Osteoblast (primary cell): ENCODE data around the gene RTCA. TPM values are rescaled to one million over a fixed set of nuclear protein-coding genes. Genes with fewer than 3 reads are reported as not detected.

Experiments used
- DNase-seq: peaks from one replicate; pipeline ENCODE4 v3.0.0; 2011; ENCODE audit warnings: low spot score, mixed read lengths; ENCODE audit not compliant: insufficient read length; ENCODE audit errors: missing footprints
- H2AFZ ChIP-seq: 2 replicates; pipeline ENCODE4 v1.6.0; 2011; ENCODE audit warnings: mild to moderate bottlenecking, low read length
- H3K27ac ChIP-seq: 2 replicates; pipeline ENCODE4 v1.5.1; 2011; ENCODE audit warnings: mild to moderate bottlenecking, low read depth, low read length, moderate library complexity
- H3K27me3 ChIP-seq: 2 replicates; pipeline ENCODE4 v1.6.0; 2012; ENCODE audit warnings: mild to moderate bottlenecking, control low read depth, inconsistent platforms, low read length, moderate library complexity; ENCODE audit not compliant: insufficient read depth
- H3K36me3 ChIP-seq: 2 replicates; pipeline ENCODE4 v1.5.1; 2011; ENCODE audit warnings: mild to moderate bottlenecking, low read length, control low read depth, moderate library complexity; ENCODE audit not compliant: insufficient read depth
- H3K4me1 ChIP-seq: 2 replicates; pipeline ENCODE4 v1.5.1; 2011; ENCODE audit warnings: mild to moderate bottlenecking, low read length, control low read depth, moderate library complexity; ENCODE audit not compliant: insufficient read depth
- H3K4me2 ChIP-seq: 2 replicates; pipeline ENCODE4 v1.6.0; 2011; ENCODE audit warnings: mild to moderate bottlenecking, low read length; ENCODE audit not compliant: insufficient read depth
- H3K4me3 ChIP-seq: fragments of 200-600 bp; sonication (generic); 3 replicates; pipeline ENCODE4 v1.5.1; 2012; ENCODE audit warnings: mild to moderate bottlenecking, low read length, inconsistent platforms; ENCODE audit not compliant: insufficient read depth
- H3K79me2 ChIP-seq: 2 replicates; pipeline ENCODE4 v1.6.0; 2012; ENCODE audit warnings: mild to moderate bottlenecking, low read length, control low read depth, inconsistent platforms; ENCODE audit not compliant: insufficient read depth
- H3K9me3 ChIP-seq: 2 replicates; pipeline ENCODE4 v1.5.1; 2011; ENCODE audit warnings: low read depth, low read length, control low read depth
- H4K20me1 ChIP-seq: 2 replicates; pipeline ENCODE4 v1.6.0; 2012; ENCODE audit warnings: mild to moderate bottlenecking, low read length, control low read depth; ENCODE audit not compliant: insufficient read depth
- small RNA-seq: library from RNA; depleted of rRNA; stranded (forward); fragments of <200 nt; gene quantifications from one replicate; pipeline ENCODE3, GENCODE V24; 2012
- total RNA-seq: library from RNA; depleted of rRNA; stranded (reverse); fragments of >200 nt; gene quantifications from 2 replicates; pipeline ENCODE4 v1.2.3, GENCODE V29; 2012
- TF ChIP-seq, protein P1 (sequence below): IDR thresholded peaks from 2 replicates; pipeline ENCODE4 v1.5.1; 2011; ENCODE audit warnings: mild to moderate bottlenecking, low read depth, low read length, moderate library complexity; ENCODE audit errors: extremely low read depth

RTCA gene
- total RNA-seq, 1 donor: 38.7 TPM

DNA sequence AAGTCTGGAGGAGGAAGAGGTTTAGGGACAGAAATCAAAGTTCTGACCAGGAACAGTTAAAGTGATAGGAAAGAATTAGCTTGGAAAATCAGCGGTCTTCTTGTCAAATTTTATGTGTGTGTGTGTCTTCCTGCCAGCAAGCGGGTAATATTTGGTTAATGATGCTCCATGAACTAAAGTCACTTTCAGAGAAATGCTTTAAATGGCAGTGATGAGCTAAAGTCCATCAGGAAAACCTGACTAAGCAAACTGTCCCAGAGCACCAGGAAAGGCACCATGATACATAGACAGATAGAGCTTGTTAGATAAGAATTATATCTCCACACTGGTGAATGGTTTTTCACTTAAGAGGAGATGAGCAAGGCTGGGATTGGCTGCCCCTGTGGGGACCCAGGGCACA lies 76.3 kb downstream of the RTCA start:
- Histone ChIP-seq H3K4me3 (no peak overlapping the region), H3K4me2 (no peak overlapping the region), H3K79me2 (no peaks in the 10 kb centered on the region), H3K36me3 (no peaks in the 10 kb centered on the region), H4K20me1 (no peaks in the 10 kb centered on the region), H3K27me3 (no peaks in the 10 kb centered on the region), H3K4me1 (no peaks in the 10 kb centered on the region), H3K9me3 (no peaks in the 10 kb centered on the region), H3K27ac (no peak overlapping the region), H2AFZ (no peak overlapping the region)
- peak; percentile 64 for DNase-seq
- TF ChIP-seq, protein P1, sequence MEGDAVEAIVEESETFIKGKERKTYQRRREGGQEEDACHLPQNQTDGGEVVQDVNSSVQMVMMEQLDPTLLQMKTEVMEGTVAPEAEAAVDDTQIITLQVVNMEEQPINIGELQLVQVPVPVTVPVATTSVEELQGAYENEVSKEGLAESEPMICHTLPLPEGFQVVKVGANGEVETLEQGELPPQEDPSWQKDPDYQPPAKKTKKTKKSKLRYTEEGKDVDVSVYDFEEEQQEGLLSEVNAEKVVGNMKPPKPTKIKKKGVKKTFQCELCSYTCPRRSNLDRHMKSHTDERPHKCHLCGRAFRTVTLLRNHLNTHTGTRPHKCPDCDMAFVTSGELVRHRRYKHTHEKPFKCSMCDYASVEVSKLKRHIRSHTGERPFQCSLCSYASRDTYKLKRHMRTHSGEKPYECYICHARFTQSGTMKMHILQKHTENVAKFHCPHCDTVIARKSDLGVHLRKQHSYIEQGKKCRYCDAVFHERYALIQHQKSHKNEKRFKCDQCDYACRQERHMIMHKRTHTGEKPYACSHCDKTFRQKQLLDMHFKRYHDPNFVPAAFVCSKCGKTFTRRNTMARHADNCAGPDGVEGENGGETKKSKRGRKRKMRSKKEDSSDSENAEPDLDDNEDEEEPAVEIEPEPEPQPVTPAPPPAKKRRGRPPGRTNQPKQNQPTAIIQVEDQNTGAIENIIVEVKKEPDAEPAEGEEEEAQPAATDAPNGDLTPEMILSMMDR: no peak

Small RNA genes lying within 50 kb of the gene (small RNA-seq; reads per million reads assigned to genes)
- gene AL445928.1 (not detected), gene MIR553 (not detected)

Other genes starting within 250 kb of the RTCA start
- 2.1 and 2.5 TPM in 2 replicates for gene SASS6, start 133.3 kb upstream of the RTCA start, total RNA-seq
- gene TRMT13, start 133.1 kb upstream of the RTCA start, total RNA-seq: 9.7 and 10.9 TPM in 2 replicates
- gene LRRC39, start 88.0 kb upstream of the RTCA start, total RNA-seq: 0.36 and 1.2 TPM in 2 replicates
- 6.9 and 8.0 TPM in 2 replicates for gene DBT, start 16.4 kb upstream of the RTCA start, total RNA-seq
- gene CDC14A, start 86.3 kb downstream of the RTCA start, total RNA-seq: 6.5 and 6.9 TPM in 2 replicates